Measurements from ENCODE around the gene SYNE4.

Gene SYNE4

DNA sequence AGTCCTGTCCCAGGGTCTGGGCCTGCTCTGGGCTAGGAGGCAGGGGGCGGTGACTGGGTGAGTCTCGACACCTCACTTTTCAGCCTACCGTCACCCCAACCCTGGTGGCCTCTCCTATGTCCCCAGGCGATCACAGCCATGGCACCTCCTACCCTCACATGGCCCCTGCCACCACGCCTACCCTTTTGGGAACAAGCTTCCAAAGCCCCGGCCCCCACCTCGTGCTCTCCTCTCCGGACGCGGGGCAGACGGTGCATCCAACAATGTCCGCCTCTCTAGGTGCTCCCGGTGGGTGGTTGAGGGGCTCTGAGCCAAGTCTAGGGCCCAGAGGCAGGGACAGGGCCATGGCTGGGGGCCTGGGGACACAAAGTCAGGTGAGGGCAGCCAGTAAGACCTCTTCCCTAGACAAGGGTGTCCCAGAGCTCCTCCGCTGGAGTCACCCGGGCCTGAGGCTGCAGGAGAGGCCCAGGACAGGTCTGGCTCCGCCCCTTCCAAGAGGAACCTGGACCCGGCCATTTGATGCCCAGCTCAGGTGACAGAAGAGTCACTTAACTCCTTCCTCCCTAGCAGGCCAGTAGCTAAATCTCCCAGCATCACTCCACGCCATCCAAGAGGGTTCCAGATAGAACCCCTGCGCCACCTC is at the start of gene SYNE4:
TSS of gene SYNE4 (minus strand) at position 478 of the 643 bp plus-strand sequence. CDS start at position 346, 132 bp downstream.
- no peak for TF ChIP-seq CTCF (conservative IDR thresholded peaks at IDR 0.05; ENCODE audit: low read depth, low read length)
- DNase-seq (ENCODE audit: low read depth), result no peak
- peak within 1 kb of the TSS; percentile 50 for H3K4me3 ChIP-seq (ENCODE audit: low read depth, low read length)

- TF ChIP-seq CTCF (conservative IDR thresholded peaks at IDR 0.05; ENCODE audit: low read depth, low read length), result no peak
- DNase-seq (ENCODE audit: low read depth), result peak; percentile 92
- H3K4me3 ChIP-seq (ENCODE audit: low read depth, low read length), result peak within 1 kb of the TSS; percentile 74
These were observed 46.4 kb upstream of the SYNE4 start, which contains the start of gene WDR62 for GRCh38 chr19:36054733-36055686. Gene WDR62 (plus strand): TSS chr19:36054897. CDS start chr19:36054972, 75 bp downstream.

DNA sequence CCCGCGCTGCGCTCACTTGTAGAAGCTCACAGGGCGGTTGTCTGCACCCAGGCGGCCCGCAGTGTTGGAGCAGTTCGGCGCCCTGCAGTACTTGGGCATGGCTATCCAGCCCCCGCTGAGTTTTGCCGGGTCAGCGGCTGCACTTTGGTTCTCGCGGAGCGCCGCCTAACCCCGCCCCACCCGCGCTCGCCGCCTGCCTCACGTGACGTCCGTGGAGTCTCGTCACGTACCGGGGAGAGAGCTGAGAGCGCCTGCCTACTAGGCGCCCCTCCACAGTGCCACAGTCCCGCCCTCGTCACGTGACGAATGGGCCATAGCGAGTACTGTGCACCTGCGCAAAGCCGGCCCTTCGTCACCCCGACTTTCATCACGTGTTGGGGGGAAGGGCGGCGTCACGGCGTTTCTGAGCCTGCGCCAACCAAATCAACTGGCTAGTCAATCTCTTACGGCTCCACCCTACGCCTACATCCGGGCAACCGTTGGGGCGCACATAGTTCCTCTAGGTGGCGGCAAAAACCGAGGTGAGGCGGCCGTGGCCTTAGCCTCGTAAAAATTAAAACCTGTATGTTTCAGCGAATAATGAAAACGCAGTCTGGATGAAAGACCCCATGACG is 45.6 kb upstream of the SYNE4 start, which contains the start of gene THAP8:
TSS of gene THAP8 (minus strand) at position 167 of the 614 bp plus-strand sequence. CDS start at position 99, 68 bp downstream.
- peak; percentile 69 for TF ChIP-seq CTCF (conservative IDR thresholded peaks at IDR 0.05; ENCODE audit: low read depth, low read length)
- DNase-seq (ENCODE audit: low read depth), result peak; percentile 100
- H3K4me3 ChIP-seq (ENCODE audit: low read depth, low read length), result peak within 1 kb of the TSS; percentile 74

DNA sequence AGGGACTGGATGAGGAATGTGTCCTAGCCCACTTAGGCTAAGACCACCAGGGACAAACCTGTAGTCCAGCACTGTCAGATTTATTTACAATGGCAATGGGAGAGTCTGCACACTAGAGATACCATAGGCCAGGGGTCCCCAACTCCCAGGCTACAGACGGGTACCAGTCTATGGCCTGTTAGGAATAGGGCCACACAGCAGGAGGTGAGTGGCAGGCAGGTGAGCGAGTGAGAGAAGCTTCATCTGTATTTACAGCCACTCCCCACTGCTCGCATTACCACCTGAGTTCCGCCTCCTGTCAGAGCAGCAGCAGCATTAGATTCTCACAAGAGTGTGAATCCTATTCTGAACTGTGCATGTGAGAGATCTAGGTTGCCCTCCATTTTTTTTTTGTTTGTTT is 43.0 kb upstream of the SYNE4 start:
- DNase-seq (ENCODE audit: low read depth), result no peak
- no peak for TF ChIP-seq CTCF (conservative IDR thresholded peaks at IDR 0.05; ENCODE audit: low read depth, low read length)
- H3K4me3 ChIP-seq (ENCODE audit: low read depth, low read length), result no peak overlapping the region

DNA sequence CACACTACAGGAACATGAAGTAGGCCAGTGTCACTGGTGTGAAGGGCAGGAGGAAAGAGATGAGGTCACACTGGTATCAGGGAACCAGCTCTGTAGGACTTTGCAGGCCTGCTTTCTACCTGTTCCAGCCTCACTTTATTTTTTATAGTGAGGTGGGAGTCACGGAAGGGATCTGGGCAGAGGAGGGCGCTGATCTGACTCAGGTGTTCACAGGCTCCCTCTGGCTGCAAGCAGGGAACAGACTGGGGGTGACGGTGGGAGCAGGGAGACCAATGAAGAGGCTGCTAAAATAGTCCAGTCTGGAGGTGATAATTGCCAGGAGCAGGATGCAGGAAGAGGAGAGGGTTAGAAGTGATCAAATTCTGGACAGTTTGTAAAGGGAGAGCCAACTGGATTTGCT is 42.6 kb upstream of the SYNE4 start:
- H3K4me3 ChIP-seq (ENCODE audit: low read depth, low read length), result no peak overlapping the region
- DNase-seq (ENCODE audit: low read depth), result peak; percentile 29
- TF ChIP-seq CTCF (conservative IDR thresholded peaks at IDR 0.05; ENCODE audit: low read depth, low read length), result peak; percentile 65

- no peak for TF ChIP-seq CTCF (conservative IDR thresholded peaks at IDR 0.05; ENCODE audit: low read depth, low read length)
- DNase-seq (ENCODE audit: low read depth), result no peak
- H3K4me3 ChIP-seq (ENCODE audit: low read depth, low read length), result no peak overlapping the region
These were observed 40.6 kb upstream of the SYNE4 start for GRCh38 chr19:36049080-36049698.

Data from choroid plexus epithelial cell (primary cell).